PC-9 (cell line): ENCODE results near the gene KCNG4. TPM values are rescaled to one million over a fixed set of nuclear protein-coding genes. Genes with fewer than 3 reads are reported as not detected.

Experiments
- BruUV-seq: library from RNA; stranded (reverse); fragments of 400-500 nt; replicated peaks from 2 replicates; lab custom pipeline; 2021; lab: Mats Ljungman, UMichigan
- CTCF ChIA-PET: fragments of 300-600 bp; sonication (Branson Sonifier 250); formaldehyde crosslinking; loops from one replicate; lab custom pipeline; 2022; ENCODE audit warnings: antibody characterized with exemption; lab: Charles Lee
- POLR2A ChIA-PET: fragments of 300-600 bp; sonication (Branson Sonifier 250); formaldehyde crosslinking; loops from one replicate; lab custom pipeline; 2022; ENCODE audit warnings: antibody characterized with exemption; ENCODE audit not compliant: unreplicated experiment; lab: Charles Lee
- DNase-seq, 2 experiments: peaks; one replicate each; pipeline versions ENCODE4 v3.0.0 to v3.0.0-alpha.2; 2015 to 2022; ENCODE audit warnings: mixed read lengths in 1 of 2
- H2AFZ ChIP-seq: fragments of 200-600 bp; sonication (generic); 2 replicates; pipeline ENCODE4 v1.8.1; 2017; ENCODE audit warnings: antibody characterized with exemption
- H3F3A ChIP-seq: fragments of 200-600 bp; sonication (generic); 2 replicates; pipeline ENCODE4 v1.8.1; 2017; ENCODE audit warnings: antibody characterized with exemption, mild to moderate bottlenecking, low read depth; ENCODE audit not compliant: insufficient read depth
- H3K27ac ChIP-seq: fragments of 200-600 bp; sonication (generic); 2 replicates; pipeline ENCODE4 v1.6.1; 2016; ENCODE audit warnings: mixed run types
- H3K27me3 ChIP-seq: fragments of 200-600 bp; sonication (generic); 2 replicates; pipeline ENCODE4 v1.6.1; 2016; ENCODE audit warnings: low read depth, mixed run types; ENCODE audit not compliant: insufficient read depth
- H3K36me3 ChIP-seq: fragments of 200-600 bp; sonication (generic); 2 replicates; pipeline ENCODE4 v1.6.1; 2016; ENCODE audit warnings: low read depth, mixed run types
- H3K4me1 ChIP-seq: fragments of 200-600 bp; sonication (generic); replicated peaks from 2 replicates; pipeline ENCODE4 v1.6.1; 2016; ENCODE audit warnings: mixed run types; ENCODE audit not compliant: insufficient read depth
- H3K4me2 ChIP-seq: fragments of 200-600 bp; sonication (generic); 2 replicates; pipeline ENCODE4 v1.6.1; 2017; ENCODE audit warnings: mixed run types
- H3K4me3 ChIP-seq: fragments of 200-600 bp; sonication (generic); 2 replicates; pipeline ENCODE4 v1.6.1; 2016; ENCODE audit warnings: mixed run types
- H3K79me2 ChIP-seq: fragments of 200-600 bp; sonication (generic); 2 replicates; pipeline ENCODE4 v1.6.1; 2017; ENCODE audit warnings: low read depth, mixed run types
- H3K9me2 ChIP-seq: fragments of 200-600 bp; sonication (generic); 2 replicates; pipeline ENCODE4 v1.8.1; 2017; ENCODE audit warnings: mild to moderate bottlenecking; ENCODE audit not compliant: insufficient read depth
- H3K9me3 ChIP-seq: fragments of 200-600 bp; sonication (generic); 2 replicates; pipeline ENCODE4 v1.8.1; 2016; ENCODE audit warnings: low read depth; ENCODE audit not compliant: insufficient read depth
- H4K20me1 ChIP-seq: fragments of 200-600 bp; sonication (generic); 2 replicates; pipeline ENCODE4 v1.8.1; 2017; ENCODE audit not compliant: insufficient read depth
- CTCF ChIP-seq: fragments of 200-600 bp; sonication (generic); conservative IDR thresholded peaks from 2 replicates; pipeline ENCODE4 v1.6.1; 2017; ENCODE audit warnings: mixed run types, antibody characterized with exemption, mild to moderate bottlenecking, moderate library complexity
- EZH2 ChIP-seq: fragments of 200-600 bp; sonication (generic); IDR thresholded peaks from 2 replicates; pipeline ENCODE4 v1.8.0; 2017; ENCODE audit warnings: antibody characterized with exemption, low read depth
- intact Hi-C: fragments of 100-400 bp; cut with micrococcal nuclease; formaldehyde crosslinking; loops from one replicate; pipeline ENCODE4 v1.10.0; 2022; ENCODE audit not compliant: unreplicated experiment
- total RNA-seq: library from RNA; stranded (reverse); gene quantifications from 2 replicates; pipeline ENCODE4 v1.2.3, GENCODE V29; 2021

KCNG4 gene
- total RNA-seq, 1 experiment from 2014 or later, result not detected

- Histone ChIP-seq H3K36me3 (no peaks in the 10 kb centered on the region), H3K79me2 (no peaks in the 10 kb centered on the region), H3K27me3 (no peaks in the 10 kb centered on the region), H3K9me2 (no peaks in the 10 kb centered on the region), H4K20me1 (no peaks in the 10 kb centered on the region), H3K4me1 (no peaks in the 10 kb centered on the region), H3K4me3 (no peak overlapping the region), H3K4me2 (no peak overlapping the region), H2AFZ (no peak overlapping the region), H3K27ac (no peak overlapping the region), H3K9me3 (no peaks in the 10 kb centered on the region), H3F3A (no peaks in the 10 kb centered on the region; the same call in 1 of the 2 replicates)
- intact Hi-C loops, result loop anchor here (5.0 kb wide), 2 partner anchors 198 to 343 kb away; no protein-coding TSS in a partner anchor
- no peak for TF ChIP-seq EZH2
- no peak for TF ChIP-seq CTCF
- POLR2A ChIA-PET, result no interaction called here
- BruUV-seq, result no TSS peak
- no peak for DNase-seq
- CTCF ChIA-PET, result no interaction called here
Measured at GRCh38 chr16:84278968-84279367, 39.2 kb upstream of the KCNG4 start.

GRCh38 chr16:84278333-84278732 lies 38.5 kb upstream of the KCNG4 start:
- Histone ChIP-seq H3K4me3 (no peak overlapping the region), H3K27ac (no peak overlapping the region), H3K27me3 (no peaks in the 10 kb centered on the region), H3K79me2 (no peaks in the 10 kb centered on the region), H3K36me3 (no peaks in the 10 kb centered on the region), H3K9me3 (no peaks in the 10 kb centered on the region), H3K4me2 (no peak overlapping the region), H3K9me2 (no peaks in the 10 kb centered on the region), H3F3A (no peaks in the 10 kb centered on the region; the same call in 1 of the 2 replicates), H3K4me1 (no peaks in the 10 kb centered on the region), H2AFZ (no peak overlapping the region), H4K20me1 (no peaks in the 10 kb centered on the region)
- no peak for DNase-seq
- no TSS peak for BruUV-seq
- intact Hi-C loops, result loop anchor here (5.0 kb wide), 2 partner anchors 199 to 344 kb away; no protein-coding TSS in a partner anchor
- CTCF ChIA-PET, result no interaction called here
- POLR2A ChIA-PET, result no interaction called here
- TF ChIP-seq CTCF, result no peak
- no peak for TF ChIP-seq EZH2

GRCh38 chr16:84277244-84277823 lies 37.5 kb upstream of the KCNG4 start:
- Histone ChIP-seq H3K36me3 (no peaks in the 10 kb centered on the region), H3F3A (no peaks in the 10 kb centered on the region; the same call in 1 of the 2 replicates), H2AFZ (no peak overlapping the region), H3K9me3 (peaks cover 2% of the 10 kb centered on the region; the same call in 1 of the 2 replicates), H3K9me2 (no peaks in the 10 kb centered on the region), H4K20me1 (no peaks in the 10 kb centered on the region), H3K27me3 (no peaks in the 10 kb centered on the region), H3K27ac (no peak overlapping the region), H3K79me2 (no peaks in the 10 kb centered on the region), H3K4me3 (no peak overlapping the region), H3K4me2 (no peak overlapping the region), H3K4me1 (no peaks in the 10 kb centered on the region)
- ChIA-PET CTCF (interaction anchor here (0.7 to 1.2 kb wide), 3 partner anchors 90 to 169 kb away, joined by 3 read pairs; partner anchors contain the start of gene TAF1C), POLR2A (no interaction called here)
- DNase-seq, result peak in 1 of 2 experiments; percentile 46
- intact Hi-C loops, result loop anchor here (5.0 kb wide), 2 partner anchors 200 to 345 kb away; no protein-coding TSS in a partner anchor
- no peak for TF ChIP-seq EZH2
- peak; percentile 93 for TF ChIP-seq CTCF
- no TSS peak for BruUV-seq
